ENCODE data around the gene AKNAD1. TPM values are rescaled to one million over a fixed set of nuclear protein-coding genes. Genes with fewer than 3 reads are reported as not detected.

Gene AKNAD1
- total and polyA plus RNA-seq, 2 of the 4 experiments (the other 2 are of a cell fraction), result 0.07 to 0.18 TPM

DNA sequence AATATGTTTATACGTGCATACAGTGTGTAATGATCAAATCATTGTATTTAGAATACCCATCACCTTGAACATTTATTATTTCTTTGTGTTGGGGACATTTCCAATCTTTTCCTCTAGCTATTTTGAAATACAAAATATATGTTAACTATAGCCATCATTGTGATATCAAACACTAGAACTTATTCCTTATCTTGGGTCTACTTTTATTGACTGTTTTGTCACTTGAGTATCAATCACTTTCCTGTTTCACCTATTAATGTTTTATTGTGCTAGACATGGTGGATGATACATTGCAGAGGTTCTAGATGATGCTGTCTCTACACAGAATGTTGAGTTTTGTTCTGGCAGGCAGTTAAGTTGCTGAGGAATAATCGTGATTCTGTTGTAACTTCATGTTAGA lies 64.5 kb downstream of the AKNAD1 start:
- Histone ChIP-seq H3K9ac (ENCODE audit: low read depth, low read length) (no peak overlapping the region), H3K4me3 (ENCODE audit: insufficient read depth, low read depth, low read length) (no peak overlapping the region), H3K9me3 (ENCODE audit: control insufficient read depth, insufficient read depth, low read length) (peaks cover 5% of the 10 kb centered on the region; the same call in 1 of the 2 replicates), H3K4ac (ENCODE audit: low read depth, low read length) (no peak overlapping the region), H2AK9ac (replicated peaks; ENCODE audit: low read depth, low read length, poor library complexity) (no peak overlapping the region), H4K20me1 (ENCODE audit: insufficient read depth, low read length) (no peaks in the 10 kb centered on the region), H3K23ac (ENCODE audit: low read depth, low read length) (no peak overlapping the region), H3K79me1 (ENCODE audit: low read depth in 1 of 2, low read length in 2 of 2) (peaks cover 0 to 3% of the 10 kb centered on the region in 2 experiments; a peak in 2 of 4 replicates), H3K4me1 (ENCODE audit: control insufficient read depth, insufficient read depth, low read length) (no peaks in the 10 kb centered on the region), H2BK120ac (ENCODE audit: low read depth, low read length) (no peak overlapping the region), H2BK5ac (ENCODE audit: low read depth, low read length, poor library complexity, severe bottlenecking) (no peak overlapping the region), H2AFZ (replicated peaks; ENCODE audit: low read length, poor library complexity) (no peak overlapping the region), H3K36me3 (ENCODE audit: control insufficient read depth, insufficient read depth, low read length) (peaks cover 13% of the 10 kb centered on the region), H3K56ac (ENCODE audit: extremely low read depth, insufficient read depth, low read length) (no peak overlapping the region), H4K91ac (ENCODE audit: insufficient read depth, low read depth, low read length) (no peak overlapping the region), H3K14ac (replicated peaks; ENCODE audit: low read depth, low read length) (no peak overlapping the region), H4K8ac (ENCODE audit: low read depth in 2 of 2, low read length in 2 of 2) (no peak overlapping the region), H2BK15ac (ENCODE audit: low read depth, low read length) (no peak overlapping the region), H3K27me3 (ENCODE audit: control insufficient read depth, insufficient read depth, low read length) (no peaks in the 10 kb centered on the region), H3K27ac (ENCODE audit: insufficient read depth, low read length) (no peak overlapping the region), H4K5ac (ENCODE audit: low read depth, low read length) (no peak overlapping the region), H3K4me2 (ENCODE audit: low read depth, low read length) (no peak overlapping the region), H3K18ac (ENCODE audit: low read depth, low read length) (no peak overlapping the region), H2AK5ac (ENCODE audit: low read depth, low read length) (no peak overlapping the region), H2BK20ac (ENCODE audit: low read depth, low read length) (no peak overlapping the region), H3K9me1 (ENCODE audit: insufficient read depth, low read length) (no peaks in the 10 kb centered on the region)
- intact Hi-C loops (cut with micrococcal nuclease) (no loop called here), dilution Hi-C loops (cut with HindIII; ENCODE audit: low sequenced_read_pairs, unreplicated experiment) (no loop called here), in situ Hi-C loops (cut with MboI; ENCODE audit: low sequenced_read_pairs) (no loop called here)
- TF ChIP-seq BHLHE40 (IDR thresholded peaks at IDR 0.05; ENCODE audit: low read depth, low read length), result no peak
- no peak for TF ChIP-seq MAZ (IDR thresholded peaks at IDR 0.05; ENCODE audit: borderline replicate concordance, low read depth, low read length)
- no peak for TF ChIP-seq USF2 (IDR thresholded peaks at IDR 0.05; ENCODE audit: low read depth, low read length)
- no peak for TF ChIP-seq FOS (IDR thresholded peaks at IDR 0.05; ENCODE audit: low read depth, low read length)
- TF ChIP-seq RCOR1 (IDR thresholded peaks at IDR 0.05; ENCODE audit: insufficient replicate concordance, low read length), result no peak
- TF ChIP-seq, protein P1, sequence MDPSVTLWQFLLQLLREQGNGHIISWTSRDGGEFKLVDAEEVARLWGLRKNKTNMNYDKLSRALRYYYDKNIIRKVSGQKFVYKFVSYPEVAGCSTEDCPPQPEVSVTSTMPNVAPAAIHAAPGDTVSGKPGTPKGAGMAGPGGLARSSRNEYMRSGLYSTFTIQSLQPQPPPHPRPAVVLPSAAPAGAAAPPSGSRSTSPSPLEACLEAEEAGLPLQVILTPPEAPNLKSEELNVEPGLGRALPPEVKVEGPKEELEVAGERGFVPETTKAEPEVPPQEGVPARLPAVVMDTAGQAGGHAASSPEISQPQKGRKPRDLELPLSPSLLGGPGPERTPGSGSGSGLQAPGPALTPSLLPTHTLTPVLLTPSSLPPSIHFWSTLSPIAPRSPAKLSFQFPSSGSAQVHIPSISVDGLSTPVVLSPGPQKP (IDR thresholded peaks at IDR 0.05; ENCODE audit: borderline replicate concordance, low read depth, low read length), result no peak
- no peak for TF ChIP-seq MXI1 (IDR thresholded peaks at IDR 0.05; ENCODE audit: borderline replicate concordance, low read depth, low read length)
- no peak for TF ChIP-seq SMC3 (IDR thresholded peaks at IDR 0.05; ENCODE audit: low read depth, low read length)
- no peak for TF ChIP-seq CEBPB (IDR thresholded peaks at IDR 0.05; ENCODE audit: low read depth, low read length)
- TF ChIP-seq RAD21 (IDR thresholded peaks at IDR 0.05; ENCODE audit: low read length), result no peak
- no peak for TF ChIP-seq NFE2L2 (IDR thresholded peaks at IDR 0.05; ENCODE audit: low read depth, low read length)
- TF ChIP-seq POLR2A (IDR thresholded peaks at IDR 0.05; ENCODE audit: low read depth, low read length), result no peak
- no peak for TF ChIP-seq MAFK (IDR thresholded peaks at IDR 0.05; ENCODE audit: low read depth, low read length)
- TF ChIP-seq RFX5 (IDR thresholded peaks at IDR 0.05; ENCODE audit: low read depth, low read length), result no peak
- no peak for TF ChIP-seq CHD1 (IDR thresholded peaks at IDR 0.05; ENCODE audit: low read depth, low read length)
- TF ChIP-seq, protein P2, sequence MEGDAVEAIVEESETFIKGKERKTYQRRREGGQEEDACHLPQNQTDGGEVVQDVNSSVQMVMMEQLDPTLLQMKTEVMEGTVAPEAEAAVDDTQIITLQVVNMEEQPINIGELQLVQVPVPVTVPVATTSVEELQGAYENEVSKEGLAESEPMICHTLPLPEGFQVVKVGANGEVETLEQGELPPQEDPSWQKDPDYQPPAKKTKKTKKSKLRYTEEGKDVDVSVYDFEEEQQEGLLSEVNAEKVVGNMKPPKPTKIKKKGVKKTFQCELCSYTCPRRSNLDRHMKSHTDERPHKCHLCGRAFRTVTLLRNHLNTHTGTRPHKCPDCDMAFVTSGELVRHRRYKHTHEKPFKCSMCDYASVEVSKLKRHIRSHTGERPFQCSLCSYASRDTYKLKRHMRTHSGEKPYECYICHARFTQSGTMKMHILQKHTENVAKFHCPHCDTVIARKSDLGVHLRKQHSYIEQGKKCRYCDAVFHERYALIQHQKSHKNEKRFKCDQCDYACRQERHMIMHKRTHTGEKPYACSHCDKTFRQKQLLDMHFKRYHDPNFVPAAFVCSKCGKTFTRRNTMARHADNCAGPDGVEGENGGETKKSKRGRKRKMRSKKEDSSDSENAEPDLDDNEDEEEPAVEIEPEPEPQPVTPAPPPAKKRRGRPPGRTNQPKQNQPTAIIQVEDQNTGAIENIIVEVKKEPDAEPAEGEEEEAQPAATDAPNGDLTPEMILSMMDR (conservative IDR thresholded peaks at IDR 0.05; ENCODE audit: low read depth, low read length), result no peak
- ATAC-seq (ENCODE audit: low read depth) (no peak), DNase-seq (no peak)
- CTCF ChIA-PET, result interaction anchor here (0.6 kb wide), 1 partner anchor 87 kb away, joined by 3 read pairs; no protein-coding TSS in a partner anchor
- no TSS peak for BruUV-seq (replicated peaks)
- POLR2A ChIA-PET (ENCODE audit: unreplicated experiment), result interaction anchor here (0.6 kb wide), 1 partner anchor 46 kb away, joined by 10 read pairs; the partner anchor contains the start of gene STXBP3
- no CpG with 5 or more reads among the region's 2 CpGs for WGBS, 2 experiments (ENCODE audit: extremely low coverage in 2 of 2, insufficient read length in 1 of 2)

All from IMR-90 (cell line).